SKM-1 treated with dmso at 0.1 percent for 144 hours (cell line): ENCODE measurements around the gene ENG.
"Not testable (repeated sequence)": the region's sequence is repeated elsewhere in the genome, so short reads cannot be mapped to it uniquely, and the experiment has no call there.

Source experiments
- DNase-seq: peaks from one replicate; lab custom pipeline; 2025; ENCODE audit not compliant: unreplicated experiment; lab: John Stamatoyannopoulos, UW

ENG gene

GRCh38 chr9:127846443-127847177, 7.8 kb downstream of the ENG start:
- no peak for DNase-seq

- DNase-seq = not testable (repeated sequence)
These were observed 8.8 kb downstream of the ENG start for GRCh38 chr9:127845619-127846018.

- DNase-seq = no peak
These were observed 9.6 kb downstream of the ENG start for GRCh38 chr9:127844821-127845359.

- DNase-seq = no peak
These were observed 13.2 kb downstream of the ENG start for GRCh38 chr9:127841087-127841835.

GRCh38 chr9:127838375-127839078, 15.9 kb downstream of the ENG start:
- DNase-seq = no peak

GRCh38 chr9:127837346-127837745, 17.1 kb downstream of the ENG start:
- no peak for DNase-seq

GRCh38 chr9:127836561-127836960, 17.9 kb downstream of the ENG start:
- DNase-seq = not testable (repeated sequence)

- DNase-seq = peak; percentile 66
These were observed 18.4 kb downstream of the ENG start for GRCh38 chr9:127835991-127836516.

GRCh38 chr9:127833555-127833954, 20.9 kb downstream of the ENG start:
- DNase-seq = no peak

GRCh38 chr9:127832248-127832647, 22.2 kb downstream of the ENG start:
- DNase-seq = no peak

- no peak for DNase-seq
These were observed 25.1 kb downstream of the ENG start for GRCh38 chr9:127829205-127829906.

GRCh38 chr9:127828262-127829031, 26.0 kb downstream of the ENG start:
- DNase-seq = no peak

- DNase-seq = no peak
These were observed 28.1 kb downstream of the ENG start for GRCh38 chr9:127826253-127826913.

- DNase-seq = no peak
These were observed 29.0 kb downstream of the ENG start for GRCh38 chr9:127825319-127826051.

- no peak for DNase-seq
These were observed 32.4 kb downstream of the ENG start for GRCh38 chr9:127822108-127822507.

- no peak for DNase-seq
These were observed 35.9 kb downstream of the ENG start for GRCh38 chr9:127818574-127818973.

GRCh38 chr9:127817881-127818434, 36.5 kb downstream of the ENG start:
- no peak for DNase-seq

- no peak for DNase-seq
These were observed 37.7 kb downstream of the ENG start for GRCh38 chr9:127816728-127817127.

- DNase-seq = no peak
These were observed 38.1 kb downstream of the ENG start for GRCh38 chr9:127816362-127816725.
